Adrenal gland (tissue), 19 donors: Measurements from ENCODE around the gene ILK. TPM values are rescaled to one million over a fixed set of nuclear protein-coding genes. Genes with fewer than 3 reads are reported as not detected.

Experiments used
- DNase-seq, 7 donors: peaks; one replicate each; pipeline ENCODE4 v3.0.0-alpha.2; 2019 to 2020
- H3K27ac ChIP-seq, 5 donors: fragments of 200-600 bp; sonication (generic) in 4 of 5; 1 replicate in 3 of 5; 2 replicates in 2 of 5; pipeline versions ENCODE4 v1.5.1 to v1.8.0; 2016 to 2020; ENCODE audit warnings: mild to moderate bottlenecking in 1 of 5
- H3K27me3 ChIP-seq: fragments of 200-600 bp; 2 replicates; pipeline ENCODE4 v1.8.0; 2021
- H3K36me3 ChIP-seq, 2 donors: fragments of 200-600 bp; replicated peaks in 1 of 2; 1 replicate in 1 of 2; 2 replicates in 1 of 2; pipeline versions ENCODE4 v1.5.1 to v1.8.0; 2018 to 2022
- H3K4me1 ChIP-seq, 2 donors: fragments of 200-600 bp; replicated peaks in 1 of 2; 1 replicate in 1 of 2; 2 replicates in 1 of 2; pipeline versions ENCODE4 v1.5.1 to v1.8.0; 2018 to 2021
- H3K4me3 ChIP-seq, 4 donors: fragments of 200-600 bp; sonication (generic) in 3 of 4; one replicate each; pipeline ENCODE4 v1.5.1; 2016 to 2018
- H3K9me3 ChIP-seq, 3 donors: fragments of 200-600 bp; sonication (generic) in 1 of 3; replicated peaks in 1 of 3; 1 replicate in 2 of 3; 2 replicates in 1 of 3; pipeline versions ENCODE4 v1.5.1 to v1.8.0; 2016 to 2021
- POLR2A ChIP-seq, 2 donors: fragments of 450-650 bp; IDR thresholded peaks; one replicate each; pipeline ENCODE4 v1.6.1; 2017; ENCODE audit warnings: antibody characterized with exemption in 2 of 2, mild to moderate bottlenecking in 2 of 2, moderate library complexity in 1 of 2
- WGBS, 4 donors: extraction: QIAGEN DNeasy Blood & Tissue Kit in 2 of 4; methylation state at CpG; one replicate each; pipeline versions ENCODE4 v1.1.5 to v1.1.7; 2013 to 2017; 5-methylcytosine and 5-hydroxymethylcytosine counted together
- intact Hi-C, 2 donors: fragments of 100-400 bp; cut with DNase I; formaldehyde crosslinking; loops; one replicate each; pipeline versions ENCODE4 v1.14.1 to v1.15.0; 2022 to 2023
- long read RNA-seq, 10 donors: library from polyadenylated mRNA in 3 of 10; unstranded in 2 of 10; stranded (forward) in 1 of 10; transcript quantifications; one replicate each; pipeline ENCODE4 v2.0.0 and lab custom pipeline, GENCODE V29; 2021 to 2026
- polyA plus RNA-seq, 3 donors: library from polyadenylated mRNA; stranded (reverse); fragments of 200-250 nt in 2 of 3; fragments of 350-450 nt in 1 of 3; fragmentation: Illumina TruSeq in 1 of 3; extraction: RNeasy Lipid Tissue Mini Kit (QIAGEN cat#74804) in 1 of 3; gene quantifications; one replicate each; pipeline ENCODE4 v1.2.3, GENCODE V29; 2013 to 2014
- total RNA-seq, 9 donors: library from RNA; depleted of rRNA in 4 of 9; stranded (reverse); fragments of >200 nt in 4 of 9; fragments of 120-200 nt in 1 of 9; fragmentation: NEBNext Ultra II Directional in 1 of 9; extraction: Animal tissue kit (Norgen Biotek cat#: 25700) in 1 of 9; gene quantifications; one replicate each; pipeline versions ENCODE4 v1.1.0 to v1.2.4, GENCODE V29; 2013 to 2023
- TF ChIP-seq, protein P1 (sequence below), 6 experiments: fragments of 450-650 bp in 4 of 6; fragments of 200-600 bp in 2 of 6; sonication (generic) in 1 of 6; IDR thresholded peaks; 1 replicate in 5 of 6; 2 replicates in 1 of 6; pipeline versions ENCODE4 v1.5.1 to v1.8.0; 2016 to 2021; ENCODE audit warnings: antibody characterized with exemption in 6 of 6, mild to moderate bottlenecking in 2 of 6, moderate library complexity in 1 of 6
- donor health status: healthy with polysubstance abuse.
- donor health status: Bipolar disorder and iron deficiency.
- donor health status: DM: yes; HTN: yes; CAD: no.
- donor health status: DM: no; HTN: no; CAD: no.
- donor health status: DM: no; HTN: no; CAD: no.
- donor health status: DM: yes; HTN: yes; CAD: no.

ILK gene
- 100 to 1,000 TPM in 8 of 9 donors, 10 to 100 TPM in 1; 99.1 to 191 (median 153) TPM for total RNA-seq
- polyA plus RNA-seq = 100 to 1,000 TPM; 117 to 177 (median 162) TPM
- long read RNA-seq, donor 1, transcript ILK-201 (13 exons, 1,802 nt) = minor isoform, 5 of 34 reads
- long read RNA-seq, donor 1, transcript ILK-203 (13 exons, 1,692 nt) = major isoform, 27 of 34 reads
- long read RNA-seq, donor 1, partial matches to known transcripts = 0 of 34 reads
- long read RNA-seq, donor 1, other reads (novel, unspliced or antisense) = 0 of 34 reads
- long read RNA-seq, donor 2, transcript ILK-203 (13 exons, 1,692 nt) = major isoform, 19 of 49 reads
- long read RNA-seq, donor 2, partial matches to known transcripts = 24 of 49 reads
- long read RNA-seq, donor 2, other reads (novel, unspliced or antisense) = 0 of 49 reads
- long read RNA-seq, donor 3, transcript ILK-203 (13 exons, 1,692 nt) = major isoform, 19 of 315 reads
- long read RNA-seq, donor 3, transcript ILK-201 (13 exons, 1,802 nt) = minor isoform, 7 of 315 reads
- long read RNA-seq, donor 3, partial matches to known transcripts = 97 of 315 reads
- long read RNA-seq, donor 3, other reads (novel, unspliced or antisense) = 189 of 315 reads
- long read RNA-seq, donor 4, transcript ILK-201 (13 exons, 1,802 nt) = minor isoform, 18 of 119 reads
- long read RNA-seq, donor 4, transcript ILK-203 (13 exons, 1,692 nt) = major isoform, 80 of 119 reads
- long read RNA-seq, donor 4, transcript ILK-212 (12 exons, 1,617 nt) = minor isoform, 7 of 119 reads
- long read RNA-seq, donor 4, partial matches to known transcripts = 3 of 119 reads
- long read RNA-seq, donor 4, other reads (novel, unspliced or antisense) = 7 of 119 reads
- long read RNA-seq, donor 5, transcript ILK-201 (13 exons, 1,802 nt) = minor isoform, 87 of 396 reads
- long read RNA-seq, donor 5, transcript ILK-202 (12 exons, 2,074 nt) = minor isoform, 7 of 396 reads
- long read RNA-seq, donor 5, transcript ILK-212 (12 exons, 1,617 nt) = minor isoform, 7 of 396 reads
- long read RNA-seq, donor 5, transcript ILK-203 (13 exons, 1,692 nt) = major isoform, 253 of 396 reads
- long read RNA-seq, donor 5, partial matches to known transcripts = 14 of 396 reads
- long read RNA-seq, donor 5, other reads (novel, unspliced or antisense) = 27 of 396 reads
- long read RNA-seq, donor 6, transcript ILK-203 (13 exons, 1,692 nt) = major isoform, 61 of 90 reads
- long read RNA-seq, donor 6, transcript ILK-202 (12 exons, 2,074 nt) = minor isoform, 5 of 90 reads
- long read RNA-seq, donor 6, transcript ILK-201 (13 exons, 1,802 nt) = minor isoform, 12 of 90 reads
- long read RNA-seq, donor 6, partial matches to known transcripts = 6 of 90 reads
- long read RNA-seq, donor 6, other reads (novel, unspliced or antisense) = 5 of 90 reads
- long read RNA-seq, donor 7, transcript ILK-203 (13 exons, 1,692 nt) = major isoform, 5 of 156 reads
- long read RNA-seq, donor 7, partial matches to known transcripts = 17 of 156 reads
- long read RNA-seq, donor 7, other reads (novel, unspliced or antisense) = 129 of 156 reads
- long read RNA-seq, donor 8, transcript ILK-203 (13 exons, 1,692 nt) = major isoform, 24 of 395 reads
- long read RNA-seq, donor 8, transcript ILK-201 (13 exons, 1,802 nt) = minor isoform, 8 of 395 reads
- long read RNA-seq, donor 8, partial matches to known transcripts = 92 of 395 reads
- long read RNA-seq, donor 8, other reads (novel, unspliced or antisense) = 269 of 395 reads
- long read RNA-seq, donor 9, transcript ILK-203 (13 exons, 1,692 nt) = major isoform, 15 of 242 reads
- long read RNA-seq, donor 9, partial matches to known transcripts = 213 of 242 reads
- long read RNA-seq, donor 9, other reads (novel, unspliced or antisense) = 10 of 242 reads
- long read RNA-seq, donor 10, transcript ILK-201 (13 exons, 1,802 nt) = minor isoform, 9 of 337 reads
- long read RNA-seq, donor 10, transcript ILK-203 (13 exons, 1,692 nt) = major isoform, 12 of 337 reads
- long read RNA-seq, donor 10, transcript ILK-202 (12 exons, 2,074 nt) = minor isoform, 5 of 337 reads
- long read RNA-seq, donor 10, partial matches to known transcripts = 85 of 337 reads
- long read RNA-seq, donor 10, other reads (novel, unspliced or antisense) = 226 of 337 reads

DNA sequence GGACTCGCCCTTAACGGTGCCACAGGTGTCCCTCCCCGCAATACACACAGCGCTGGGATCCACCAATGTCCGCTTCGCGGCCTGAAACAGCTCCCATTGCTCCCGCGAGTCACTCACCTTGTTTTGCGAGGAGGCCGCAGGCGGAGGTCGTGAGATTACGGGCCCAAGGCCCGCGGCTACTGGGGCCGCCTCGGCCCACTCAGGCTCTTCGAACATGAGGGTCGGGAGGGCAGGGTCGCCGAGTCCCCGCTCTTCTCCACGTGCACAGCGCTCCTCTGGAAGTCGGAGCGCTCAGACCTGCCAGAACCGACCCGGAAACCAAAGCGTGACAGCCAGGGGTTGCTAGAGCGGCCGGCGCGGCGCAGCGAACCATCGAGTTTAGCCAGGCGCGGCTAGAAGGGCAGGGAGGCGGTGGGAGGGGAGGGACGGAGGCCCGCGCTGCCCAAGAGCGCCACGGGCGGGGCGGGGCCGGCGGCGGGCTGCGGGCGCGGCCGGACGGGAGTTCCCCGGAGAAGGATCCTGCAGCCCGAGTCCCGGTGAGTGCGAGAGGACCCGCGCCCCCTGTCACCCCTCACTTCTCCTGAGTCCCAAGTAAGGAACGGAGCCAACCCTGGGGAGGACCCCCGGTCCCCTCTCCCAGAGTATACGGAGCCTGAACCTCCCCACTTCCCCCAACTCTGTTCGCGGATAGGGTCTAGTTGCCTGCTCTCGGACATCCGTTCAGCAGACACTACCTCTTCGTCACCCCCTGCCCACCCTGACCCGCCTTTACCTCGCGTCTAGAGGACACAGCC is at the start of gene ILK, which contains the start of gene RRP8:
ILK (plus strand) TSS at position 488 of the 794 bp plus-strand sequence. CDS start 498 bp downstream, outside the sequence.
RRP8 (minus strand) TSS at position 330 of the 794 bp plus-strand sequence; CDS start at position 216, 114 bp downstream.
- Histone ChIP-seq H3K4me3 (peak within 1 kb of the TSS; percentile 48 to 95 (median 88)), H3K36me3 (peaks cover 0 to 40% of the 10 kb centered on the region in 2 donors), H3K4me1 (peaks cover 34 to 55% of the 10 kb centered on the region in 2 donors), H3K27ac (peak within 1 kb of the TSS; percentile 34 to 98 (median 90)), H3K27me3 (no peaks in the 10 kb centered on the region), H3K9me3 (no peaks in the 10 kb centered on the region)
- TF ChIP-seq, protein P1, sequence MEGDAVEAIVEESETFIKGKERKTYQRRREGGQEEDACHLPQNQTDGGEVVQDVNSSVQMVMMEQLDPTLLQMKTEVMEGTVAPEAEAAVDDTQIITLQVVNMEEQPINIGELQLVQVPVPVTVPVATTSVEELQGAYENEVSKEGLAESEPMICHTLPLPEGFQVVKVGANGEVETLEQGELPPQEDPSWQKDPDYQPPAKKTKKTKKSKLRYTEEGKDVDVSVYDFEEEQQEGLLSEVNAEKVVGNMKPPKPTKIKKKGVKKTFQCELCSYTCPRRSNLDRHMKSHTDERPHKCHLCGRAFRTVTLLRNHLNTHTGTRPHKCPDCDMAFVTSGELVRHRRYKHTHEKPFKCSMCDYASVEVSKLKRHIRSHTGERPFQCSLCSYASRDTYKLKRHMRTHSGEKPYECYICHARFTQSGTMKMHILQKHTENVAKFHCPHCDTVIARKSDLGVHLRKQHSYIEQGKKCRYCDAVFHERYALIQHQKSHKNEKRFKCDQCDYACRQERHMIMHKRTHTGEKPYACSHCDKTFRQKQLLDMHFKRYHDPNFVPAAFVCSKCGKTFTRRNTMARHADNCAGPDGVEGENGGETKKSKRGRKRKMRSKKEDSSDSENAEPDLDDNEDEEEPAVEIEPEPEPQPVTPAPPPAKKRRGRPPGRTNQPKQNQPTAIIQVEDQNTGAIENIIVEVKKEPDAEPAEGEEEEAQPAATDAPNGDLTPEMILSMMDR (IDR thresholded peaks at IDR 0.05) = peak in 5 of 6 experiments; percentile 8 to 37 (median 18)
- TF ChIP-seq POLR2A (IDR thresholded peaks at IDR 0.05) = peak; percentile 69 to 78
- WGBS, 4 donors = 0 to 1% (median 0%) methylated on average over 26 to 72 of the region's 72 CpGs
- intact Hi-C loops = loop anchor here in 1 of 2 donors (5.0 to 10.0 kb wide), 2 partner anchors 69 to 79 kb away; partner anchors contain the start of gene MRPL17
- peak; percentile 90 to 95 (median 93) for DNase-seq

DNA sequence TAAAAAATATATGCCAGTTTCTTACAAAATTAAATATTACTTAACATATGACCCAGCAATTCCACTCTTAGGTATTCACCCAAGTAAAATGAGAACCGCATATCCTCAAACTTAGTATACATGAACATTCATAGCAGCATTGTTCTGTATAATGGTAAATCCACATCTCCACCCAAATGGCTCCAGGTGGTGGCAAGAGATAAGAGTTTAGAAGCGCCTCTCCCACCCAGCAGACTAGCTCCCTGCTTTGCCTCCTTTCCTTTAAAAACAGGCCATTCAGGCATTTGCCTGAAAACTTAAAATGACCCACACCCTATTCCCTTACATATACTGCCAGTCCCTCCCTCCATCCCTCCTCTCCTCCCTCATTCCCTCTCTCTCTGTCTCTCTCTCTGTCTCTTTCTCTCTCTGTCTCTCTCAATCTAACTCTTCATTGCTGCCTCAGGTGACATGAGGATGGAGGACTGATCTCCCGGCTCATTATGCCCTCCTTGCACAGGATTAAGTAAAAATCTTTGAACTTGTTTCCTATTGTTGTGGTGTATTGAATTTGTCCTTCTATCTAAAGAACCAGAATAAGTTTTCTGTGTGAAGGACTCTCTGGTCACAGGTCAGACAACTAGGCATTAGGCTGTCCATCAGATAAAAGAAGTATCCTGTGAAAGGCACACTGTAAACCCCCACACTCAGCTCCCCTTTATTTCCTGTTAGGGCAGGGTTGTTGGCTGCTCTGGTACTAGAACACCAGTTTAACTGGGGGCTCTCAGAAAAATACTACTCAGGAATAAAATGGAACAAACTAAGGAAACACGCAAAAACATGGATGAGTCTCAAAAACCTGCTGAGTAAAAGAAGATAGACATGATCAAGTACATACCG is 48.5 kb upstream of the ILK start:
- DNase-seq = no peak
- no peak for TF ChIP-seq POLR2A (IDR thresholded peaks at IDR 0.05)
- TF ChIP-seq, protein P1 (IDR thresholded peaks at IDR 0.05) = no peak
- Histone ChIP-seq H3K4me1 (no peaks in the 10 kb centered on the region), H3K27ac (no peak overlapping the region), H3K27me3 (no peaks in the 10 kb centered on the region), H3K36me3 (no peaks in the 10 kb centered on the region), H3K9me3 (no peaks in the 10 kb centered on the region), H3K4me3 (no peak overlapping the region)
- intact Hi-C loops = no loop called here
- WGBS, 4 donors = 93 to 96% (median 94%) methylated on average over 5 of the region's 5 CpGs
